ENCODE data around the gene SORBS1.

GRCh38 chr10:95414844-95415485 is 146.2 kb downstream of the SORBS1 start:
- no peak for TF ChIP-seq EZH2 (IDR thresholded peaks at IDR 0.05; ENCODE audit: insufficient read depth, low read length)
- no peak for TF ChIP-seq CTCF (IDR thresholded peaks at IDR 0.05; ENCODE audit: insufficient read depth, low read depth, low read length)

All from astrocyte (in vitro differentiated cells and primary cell).